ENCODE results near the gene SMCHD1. TPM values are rescaled to one million over a fixed set of nuclear protein-coding genes. Genes with fewer than 3 reads are reported as not detected.

Gene SMCHD1
- total RNA-seq, 6 experiments from 2014 or later, result 13.9 to 31.0 (median 17.3) TPM

DNA sequence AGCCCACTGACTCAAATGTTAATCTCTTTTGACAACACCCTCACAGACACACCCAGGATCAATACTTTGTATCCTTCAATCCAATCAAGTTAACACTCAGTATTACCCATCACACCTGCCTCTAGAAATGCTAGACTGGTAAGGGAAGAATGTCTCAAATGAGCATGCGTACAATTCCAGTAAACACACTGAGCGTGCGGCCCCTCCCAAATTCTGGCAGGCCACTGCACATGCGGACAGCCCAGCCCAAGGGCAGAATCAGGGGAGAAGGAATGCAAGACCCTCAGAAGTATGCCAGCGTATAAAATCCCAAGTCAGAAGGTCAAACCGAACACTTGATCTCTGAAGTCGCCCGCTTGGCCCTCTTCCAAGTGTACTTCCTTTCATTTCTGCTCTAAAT, 183.7 kb downstream of the SMCHD1 start:
- Histone ChIP-seq H3K27ac (no peak overlapping the region), H3K4me3 (no peak overlapping the region), H3K36me3 (no peaks in the 10 kb centered on the region), H3K9me3 (no peaks in the 10 kb centered on the region), H3K4me1 (no peaks in the 10 kb centered on the region), H3K27me3 (no peaks in the 10 kb centered on the region)
- intact Hi-C loops (cut with DNase I), result no loop called here
- TF ChIP-seq POLR2A (IDR thresholded peaks at IDR 0.05), result no peak
- TF ChIP-seq, protein P1, sequence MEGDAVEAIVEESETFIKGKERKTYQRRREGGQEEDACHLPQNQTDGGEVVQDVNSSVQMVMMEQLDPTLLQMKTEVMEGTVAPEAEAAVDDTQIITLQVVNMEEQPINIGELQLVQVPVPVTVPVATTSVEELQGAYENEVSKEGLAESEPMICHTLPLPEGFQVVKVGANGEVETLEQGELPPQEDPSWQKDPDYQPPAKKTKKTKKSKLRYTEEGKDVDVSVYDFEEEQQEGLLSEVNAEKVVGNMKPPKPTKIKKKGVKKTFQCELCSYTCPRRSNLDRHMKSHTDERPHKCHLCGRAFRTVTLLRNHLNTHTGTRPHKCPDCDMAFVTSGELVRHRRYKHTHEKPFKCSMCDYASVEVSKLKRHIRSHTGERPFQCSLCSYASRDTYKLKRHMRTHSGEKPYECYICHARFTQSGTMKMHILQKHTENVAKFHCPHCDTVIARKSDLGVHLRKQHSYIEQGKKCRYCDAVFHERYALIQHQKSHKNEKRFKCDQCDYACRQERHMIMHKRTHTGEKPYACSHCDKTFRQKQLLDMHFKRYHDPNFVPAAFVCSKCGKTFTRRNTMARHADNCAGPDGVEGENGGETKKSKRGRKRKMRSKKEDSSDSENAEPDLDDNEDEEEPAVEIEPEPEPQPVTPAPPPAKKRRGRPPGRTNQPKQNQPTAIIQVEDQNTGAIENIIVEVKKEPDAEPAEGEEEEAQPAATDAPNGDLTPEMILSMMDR (IDR thresholded peaks at IDR 0.05), result no peak
- WGBS (ENCODE audit: insufficient coverage, low coverage, low lambda C conversion rate, missing lambda C conversion rate), result 56% methylated on average over 4 of the region's 8 CpGs
- DNase-seq (no peak), ATAC-seq (no peak)

DNA sequence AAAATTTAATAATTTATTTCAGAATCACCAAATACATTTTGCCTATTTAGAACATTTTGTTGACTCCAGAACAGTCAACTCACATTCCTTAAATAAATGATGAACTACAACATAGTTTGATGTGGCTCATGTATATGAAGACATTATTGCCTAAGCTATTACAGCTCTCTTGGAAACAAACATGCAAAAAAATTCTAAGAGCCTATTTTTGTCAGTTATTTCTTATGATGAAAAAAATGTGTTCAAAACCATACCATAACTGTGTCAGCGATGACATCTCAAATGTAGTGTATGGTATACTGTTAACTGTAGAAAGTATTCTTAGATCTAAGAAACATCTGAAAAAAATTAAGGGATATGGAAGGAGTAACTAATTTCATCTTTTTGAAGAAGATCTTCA, 185.0 kb downstream of the SMCHD1 start:
- intact Hi-C loops (cut with DNase I), result no loop called here
- no peak for ATAC-seq
- no peaks in the 10 kb centered on the region for H3K36me3 ChIP-seq

DNA sequence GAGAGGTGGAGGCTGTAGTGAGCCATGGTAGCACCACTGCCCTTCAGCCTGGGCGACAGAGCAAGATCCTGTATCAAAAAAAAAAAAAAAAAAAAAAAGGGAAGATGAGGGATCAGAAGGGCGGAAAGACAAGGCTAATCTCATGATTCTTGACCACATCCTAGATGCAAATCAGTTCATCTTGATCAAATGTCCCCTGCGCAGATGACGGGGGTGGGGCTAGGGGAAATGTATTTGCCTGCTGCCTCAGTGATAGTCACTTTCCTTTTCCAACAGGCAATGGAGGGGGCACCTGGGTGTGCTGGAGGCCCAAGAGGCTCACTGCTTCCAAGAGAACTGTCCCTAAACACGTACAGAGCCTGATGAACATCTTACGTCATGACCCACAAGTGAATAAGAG, 187.6 kb downstream of the SMCHD1 start:
- ATAC-seq (no peak), DNase-seq (peak in 1 of 3 donors; percentile 26)
- no peaks in the 10 kb centered on the region for H3K36me3 ChIP-seq
- H3K4me3 ChIP-seq, result no peak overlapping the region
- peaks cover 0 to 11% (median 0%) of the 10 kb centered on the region in 4 donors for H3K4me1 ChIP-seq
- intact Hi-C loops (cut with DNase I), result no loop called here
- no peaks in the 10 kb centered on the region for H3K9me3 ChIP-seq
- no peak for TF ChIP-seq POLR2A (IDR thresholded peaks at IDR 0.05)
- TF ChIP-seq, protein P1 (IDR thresholded peaks at IDR 0.05), result no peak
- no peak overlapping the region for H3K27ac ChIP-seq
- peaks cover 0 to 5% of the 10 kb centered on the region in 2 donors for H3K27me3 ChIP-seq
- WGBS (ENCODE audit: insufficient coverage, low coverage, low lambda C conversion rate, missing lambda C conversion rate), result 48% methylated on average over 6 of the region's 6 CpGs

More for the DNA sequence above, 185.0 kb downstream of the SMCHD1 start:
- H3K27me3 ChIP-seq, result no peaks in the 10 kb centered on the region
- TF ChIP-seq POLR2A (IDR thresholded peaks at IDR 0.05), result no peak
- TF ChIP-seq, protein P1 (IDR thresholded peaks at IDR 0.05), result no peak
- no peaks in the 10 kb centered on the region for H3K9me3 ChIP-seq
- no peak for DNase-seq
- no peaks in the 10 kb centered on the region for H3K4me1 ChIP-seq
- no peak overlapping the region for H3K4me3 ChIP-seq
- no peak overlapping the region for H3K27ac ChIP-seq
- WGBS (ENCODE audit: insufficient coverage, low coverage, low lambda C conversion rate, missing lambda C conversion rate), result 60% methylated on average over 1 of the region's 1 CpG

DNA sequence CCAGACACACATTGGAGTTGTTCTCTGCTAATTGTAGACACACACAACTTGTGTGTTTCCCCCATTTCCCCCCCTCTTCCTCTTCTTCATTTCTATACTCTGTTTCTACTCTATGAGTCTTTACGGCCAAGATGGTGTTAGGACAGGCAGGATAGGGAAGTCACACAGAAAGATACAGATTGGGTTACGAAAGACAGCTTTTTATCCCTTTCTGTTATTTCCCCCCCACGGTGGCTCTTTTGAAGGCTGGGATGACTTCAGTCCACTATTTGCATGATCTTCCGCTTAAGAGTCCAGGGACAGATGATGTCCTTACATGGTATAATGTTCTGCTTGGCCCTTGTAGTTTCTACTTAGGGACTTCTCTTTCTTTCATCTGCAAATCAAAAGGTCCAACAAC, 189.6 kb downstream of the SMCHD1 start:
- WGBS (ENCODE audit: insufficient coverage, low coverage, low lambda C conversion rate, missing lambda C conversion rate), result 49% methylated on average over 4 of the region's 4 CpGs

More for the DNA sequence above, 189.6 kb downstream of the SMCHD1 start:
- Histone ChIP-seq H3K36me3 (no peaks in the 10 kb centered on the region), H3K9me3 (no peaks in the 10 kb centered on the region), H3K27ac (no peak overlapping the region), H3K4me1 (peaks cover 0 to 11% (median 0%) of the 10 kb centered on the region in 4 donors), H3K4me3 (no peak overlapping the region), H3K27me3 (peaks cover 0 to 12% of the 10 kb centered on the region in 2 donors)
- DNase-seq (no peak), ATAC-seq (peak in 3 of 4 donors; percentile 8 to 27 (median 24))
- intact Hi-C loops (cut with DNase I), result no loop called here
- TF ChIP-seq POLR2A (IDR thresholded peaks at IDR 0.05), result no peak
- TF ChIP-seq, protein P1 (IDR thresholded peaks at IDR 0.05), result no peak

Data from right lobe of liver (tissue), 6 donors.